DMS 273 treated with DMSO at 0.1 percent for 48 hours (cell line): ENCODE results near the gene TLE1.
A peak's percentile ranks its signal among the peaks of the same experiment; 100 is the strongest.
"Not testable (repeated sequence)": the region's sequence is repeated elsewhere in the genome, so short reads cannot be mapped to it uniquely, and the experiment has no call there.

Experiments
- DNase-seq: peaks from one replicate; lab custom pipeline; 2025; lab: John Stamatoyannopoulos, UW

Gene TLE1

DNA sequence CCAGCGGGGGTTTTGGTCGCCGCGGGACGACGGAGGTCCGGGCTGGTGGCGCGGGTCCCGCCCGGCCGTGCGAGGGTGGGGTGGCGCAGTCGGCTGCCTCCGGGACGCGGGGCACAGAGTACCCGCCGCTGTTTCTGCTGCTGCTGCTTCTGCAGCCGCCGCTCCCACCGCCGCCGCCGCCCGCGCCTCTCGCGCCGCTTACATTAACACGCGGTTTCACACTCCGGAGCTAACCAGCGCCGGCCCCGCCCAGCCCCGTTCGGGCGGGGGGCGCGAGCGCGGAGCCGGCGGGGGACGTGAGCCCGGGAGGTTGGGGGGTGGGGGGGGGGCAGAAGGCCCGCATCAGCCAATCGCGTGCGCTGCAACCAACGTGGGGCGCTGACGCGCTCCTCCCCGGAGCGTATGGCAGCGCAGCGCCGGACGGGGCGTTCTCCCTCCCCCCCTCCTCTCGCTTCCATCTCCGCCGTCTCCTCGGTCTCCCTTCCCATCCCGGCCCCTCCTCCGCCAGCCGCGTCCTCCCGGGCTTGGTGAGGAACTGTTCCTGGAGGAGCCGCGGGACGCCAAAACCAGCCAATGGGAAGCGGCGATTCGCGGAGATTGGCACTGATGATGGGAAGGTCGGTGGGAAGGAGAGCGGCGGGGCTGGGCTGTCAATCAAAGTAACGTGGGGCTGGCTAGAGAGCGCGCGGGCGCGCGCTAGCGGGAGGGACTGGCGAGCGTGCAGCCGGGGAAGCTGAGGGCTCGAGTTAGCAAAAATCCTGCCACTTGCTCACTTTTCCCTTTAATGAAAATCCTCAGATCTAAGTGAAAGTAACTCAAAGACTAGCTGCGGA, at the start of gene TLE1:
TLE1 (minus strand) TSS at position 205 of the 833 bp plus-strand sequence. CDS start 1,307 bp downstream, outside the sequence.
- peak; percentile 98 for DNase-seq

DNA sequence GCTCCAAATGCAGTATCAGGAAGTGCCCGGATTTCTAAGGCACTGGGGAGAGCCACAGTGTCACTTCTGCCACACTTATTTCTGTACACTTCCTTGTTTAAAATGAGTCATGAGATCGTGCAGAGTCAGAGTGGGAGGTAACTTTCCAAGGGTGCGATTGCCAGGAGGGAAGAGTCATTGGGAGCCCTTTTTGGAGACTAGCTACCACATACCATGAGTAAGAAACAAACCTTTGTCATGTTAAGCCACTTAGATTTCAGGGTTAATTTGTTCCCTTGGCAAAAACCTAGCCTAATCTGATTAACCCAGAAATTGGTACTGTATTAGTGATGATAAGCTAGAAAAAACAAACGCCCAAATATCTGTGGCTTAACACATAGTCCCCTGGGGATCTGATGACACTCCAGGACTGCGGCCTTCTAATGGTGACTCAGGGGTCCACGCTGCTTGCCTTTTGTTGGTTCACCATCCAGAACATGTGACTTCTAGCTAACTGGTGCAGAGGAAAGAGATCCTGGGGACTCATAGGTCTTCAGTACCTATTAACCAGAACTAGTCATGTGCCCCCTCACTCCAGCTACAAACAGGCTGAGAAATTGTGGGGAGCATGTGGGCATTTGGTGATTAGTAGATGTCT, 48.6 kb upstream of the TLE1 start:
- no peak for DNase-seq

DNA sequence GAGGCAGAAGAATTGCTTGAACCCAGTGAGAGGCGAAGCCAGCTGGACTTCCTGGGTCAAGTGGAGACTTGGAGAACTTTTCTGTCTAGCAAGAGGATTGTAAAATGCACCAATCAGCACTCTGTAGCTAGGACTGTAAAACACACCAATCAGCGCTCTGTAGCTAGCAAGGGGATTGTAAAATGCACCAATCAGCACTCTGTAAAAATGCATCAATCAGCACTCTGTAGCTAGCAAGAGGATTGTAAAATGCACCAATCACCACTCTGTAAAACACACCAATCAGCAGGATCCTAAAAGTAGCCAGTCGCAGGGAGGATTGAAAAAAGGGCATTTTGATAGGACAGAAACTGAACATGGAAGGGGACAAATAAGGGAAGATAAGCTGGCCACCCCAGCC, 41.2 kb upstream of the TLE1 start:
- not testable (repeated sequence) for DNase-seq

DNA sequence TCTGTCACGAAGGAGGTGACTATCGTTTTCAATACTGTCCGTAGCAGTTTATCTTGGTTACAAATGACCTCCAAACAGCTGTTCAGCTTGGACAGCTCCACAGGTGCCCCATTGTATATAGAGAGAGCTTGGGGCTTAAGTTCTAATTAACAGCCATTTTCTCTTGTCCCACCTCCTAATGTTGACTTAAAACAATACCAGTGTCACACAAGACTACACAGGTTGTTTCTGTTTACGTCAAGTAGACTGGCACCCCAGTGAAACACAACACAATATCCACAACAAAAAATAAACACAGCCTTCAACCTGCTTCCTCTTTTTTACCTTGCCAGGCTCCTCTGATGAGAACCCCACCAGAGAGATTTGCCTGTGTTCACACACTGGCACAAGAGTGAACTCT, 39.8 kb upstream of the TLE1 start:
- no peak for DNase-seq

DNA sequence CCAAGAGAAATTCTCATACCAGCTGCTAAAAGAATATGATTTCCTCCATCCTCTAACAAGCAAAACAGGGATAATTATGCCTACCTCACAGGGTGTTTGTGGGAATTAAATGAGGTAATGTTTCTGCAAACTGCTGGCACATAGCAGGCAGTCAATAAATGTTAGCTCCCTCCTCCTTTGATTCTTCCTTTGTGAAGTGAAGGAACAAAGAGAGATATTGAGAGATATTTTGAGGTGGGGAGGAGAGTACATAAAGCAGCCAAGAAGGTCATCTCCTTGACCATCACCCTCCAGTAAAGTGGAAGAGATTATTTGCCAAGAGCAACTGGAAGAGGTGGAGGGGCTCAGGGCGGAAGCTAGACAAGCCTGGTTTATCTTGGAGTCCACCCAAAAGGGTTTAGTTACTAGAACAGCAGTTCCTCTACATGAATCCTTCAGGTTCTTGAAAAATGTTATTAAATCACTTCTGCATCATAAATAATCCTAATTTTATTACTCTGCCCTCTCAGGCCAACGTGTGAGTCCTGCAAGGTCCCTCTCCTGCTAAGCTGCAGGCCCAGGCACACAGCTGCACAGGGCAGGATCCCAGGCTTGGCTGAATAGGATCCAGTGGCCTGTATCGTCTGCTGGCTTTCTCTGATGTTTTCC, 35.0 kb upstream of the TLE1 start:
- no peak for DNase-seq

DNA sequence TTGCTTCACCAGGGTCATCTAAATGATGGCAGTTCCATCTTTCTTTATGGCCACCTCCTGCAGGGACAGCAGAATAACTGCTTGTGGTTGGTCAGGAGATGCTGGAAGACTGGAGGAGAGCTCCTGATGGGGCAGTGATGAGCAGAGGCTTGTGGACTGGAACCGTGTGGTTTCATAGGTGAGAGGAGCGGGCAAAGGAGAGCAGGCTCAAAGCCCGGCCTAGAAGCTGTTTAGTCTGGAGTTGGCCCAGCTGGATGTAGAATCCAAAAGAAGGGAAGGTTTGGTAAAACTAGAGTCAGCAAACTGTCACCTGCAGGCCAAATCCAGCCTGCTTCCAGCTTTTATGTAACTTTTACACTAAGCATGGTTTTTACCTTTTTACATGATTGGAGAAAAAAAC, 32.9 kb upstream of the TLE1 start:
- DNase-seq, result no peak

DNA sequence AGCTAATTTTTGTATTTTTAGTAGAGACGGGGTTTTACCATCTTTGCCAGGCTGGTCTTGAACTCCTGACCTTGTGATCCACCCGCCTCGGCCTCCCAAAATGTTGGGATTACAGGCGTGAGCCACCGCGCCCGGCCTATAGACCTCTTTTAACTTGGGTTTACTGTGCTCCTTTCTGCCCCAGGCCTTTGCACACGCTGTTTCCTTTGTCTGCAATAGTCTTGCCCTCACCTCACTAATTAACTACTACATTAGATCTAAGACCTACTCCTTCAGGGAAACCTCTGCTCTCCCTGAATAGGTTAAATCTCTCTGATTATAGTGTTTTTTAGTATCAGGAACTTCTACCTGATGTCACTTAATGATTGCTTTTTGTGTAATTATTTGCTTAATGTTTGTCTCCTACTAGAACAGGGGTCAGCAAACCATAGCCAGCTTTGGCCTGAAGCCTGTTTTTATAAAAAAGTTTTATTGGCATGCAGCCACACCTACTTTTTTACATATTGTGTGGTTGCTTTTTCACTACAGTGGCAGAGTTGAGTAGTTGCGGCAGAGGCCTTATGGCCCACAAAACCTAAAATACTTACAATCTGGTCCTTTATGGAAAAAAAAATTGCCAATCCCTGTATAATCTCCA, 31.2 kb upstream of the TLE1 start:
- no peak for DNase-seq

DNA sequence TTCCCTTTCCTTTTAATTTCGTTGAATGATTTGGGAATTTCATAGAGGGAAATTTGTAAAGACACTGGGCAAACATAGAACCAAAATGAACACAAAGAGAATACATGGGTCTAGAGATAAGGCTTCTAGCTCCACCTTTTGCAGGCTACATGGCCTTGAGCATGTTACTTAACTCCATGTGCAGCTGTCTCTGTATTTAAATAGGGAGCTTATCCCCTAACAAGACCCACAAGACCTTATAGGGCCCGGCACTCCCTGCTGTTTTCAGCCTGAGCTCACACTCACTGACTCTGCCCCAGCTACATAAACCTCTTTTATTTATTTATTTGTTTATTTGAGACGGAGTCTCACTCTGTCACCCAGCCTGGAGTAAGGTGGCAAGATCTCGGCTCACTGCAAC, 30.6 kb upstream of the TLE1 start:
- no peak for DNase-seq

DNA sequence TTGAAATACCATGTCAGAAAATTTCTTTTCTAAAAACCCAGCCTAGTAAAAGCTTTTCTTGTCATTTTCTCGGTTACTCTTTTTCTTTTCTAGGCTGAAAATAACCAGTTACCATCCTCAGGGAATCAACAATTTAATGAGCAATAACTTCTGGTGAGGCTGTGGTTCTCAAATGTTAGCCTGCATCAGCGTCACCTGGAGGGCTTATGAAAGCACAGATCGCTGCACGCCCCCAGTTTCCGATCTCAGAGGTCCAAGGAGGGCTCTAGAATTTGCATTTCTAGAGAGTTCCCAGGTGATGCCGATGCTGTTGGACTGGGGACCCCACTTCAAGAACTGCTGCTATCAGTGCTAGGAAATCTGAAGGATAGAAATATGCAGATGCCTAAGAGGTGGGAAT, 28.9 kb upstream of the TLE1 start:
- no peak for DNase-seq

DNA sequence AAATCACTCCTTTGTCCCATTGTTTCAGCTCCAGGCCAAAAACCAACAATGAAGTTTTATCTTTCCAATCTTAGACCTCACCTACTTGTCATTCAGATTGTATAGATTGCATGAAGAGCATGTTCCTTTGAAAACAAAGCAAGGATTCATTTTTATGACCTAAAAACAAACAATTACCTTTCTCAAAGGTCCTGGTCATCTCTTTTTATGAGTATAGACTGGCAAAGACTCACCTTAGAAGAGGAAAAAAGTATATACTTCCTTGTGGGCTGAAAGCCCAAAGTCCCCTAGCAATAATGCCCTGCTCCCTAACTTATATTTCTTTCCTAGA, 28.4 kb upstream of the TLE1 start:
- no peak for DNase-seq

DNA sequence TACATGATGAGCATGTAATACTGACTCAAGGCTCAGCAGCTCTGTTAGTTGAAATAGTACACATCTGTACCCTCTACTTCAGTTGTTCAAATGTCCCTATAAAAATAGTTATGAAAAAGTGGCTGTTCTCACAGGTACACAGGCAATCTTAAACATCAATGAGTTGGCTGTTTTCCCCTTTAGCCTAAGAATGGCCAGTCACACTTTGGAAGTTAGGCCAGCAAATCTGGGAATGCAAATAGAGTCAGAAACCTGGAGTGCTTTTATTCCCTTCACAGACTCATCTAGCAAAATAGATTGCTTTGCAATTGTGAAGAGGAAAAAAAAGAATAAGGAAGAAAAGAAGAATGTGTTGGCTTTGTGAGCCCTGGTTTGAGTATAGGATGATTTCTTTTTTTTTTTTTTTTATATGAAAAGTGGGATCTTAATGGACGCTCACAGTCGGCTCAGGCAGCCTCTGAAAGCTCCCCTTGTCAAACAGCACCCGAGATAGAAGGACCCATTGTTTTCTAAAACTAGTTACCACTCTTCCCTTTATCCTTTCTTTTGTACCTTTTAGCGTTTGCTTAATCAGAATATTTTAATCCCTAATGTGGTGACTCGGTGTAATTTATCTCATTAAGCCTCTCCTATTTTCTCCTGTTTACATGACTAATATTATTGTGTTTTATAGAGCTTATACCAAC, 27.9 kb upstream of the TLE1 start:
- no peak for DNase-seq

DNA sequence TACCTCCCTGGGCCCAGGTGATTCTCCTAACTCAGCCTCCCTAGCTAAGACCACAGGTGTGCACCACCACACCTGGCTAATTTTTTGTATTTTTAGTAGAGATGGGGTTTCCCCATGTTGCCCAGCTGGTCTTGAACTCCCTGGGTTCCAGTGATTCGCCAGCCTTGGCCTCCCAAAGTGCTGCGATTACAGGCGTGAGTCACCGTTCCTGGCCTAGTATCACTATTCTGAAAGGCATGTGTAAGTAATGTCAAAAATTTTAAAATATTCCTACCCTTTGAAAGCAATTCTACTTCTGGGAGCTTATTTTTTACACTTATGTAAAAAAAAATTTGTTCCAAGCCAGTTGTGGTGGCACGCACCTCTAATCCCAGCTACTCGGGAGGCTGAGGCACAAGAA, 27.1 kb upstream of the TLE1 start:
- no peak for DNase-seq

DNA sequence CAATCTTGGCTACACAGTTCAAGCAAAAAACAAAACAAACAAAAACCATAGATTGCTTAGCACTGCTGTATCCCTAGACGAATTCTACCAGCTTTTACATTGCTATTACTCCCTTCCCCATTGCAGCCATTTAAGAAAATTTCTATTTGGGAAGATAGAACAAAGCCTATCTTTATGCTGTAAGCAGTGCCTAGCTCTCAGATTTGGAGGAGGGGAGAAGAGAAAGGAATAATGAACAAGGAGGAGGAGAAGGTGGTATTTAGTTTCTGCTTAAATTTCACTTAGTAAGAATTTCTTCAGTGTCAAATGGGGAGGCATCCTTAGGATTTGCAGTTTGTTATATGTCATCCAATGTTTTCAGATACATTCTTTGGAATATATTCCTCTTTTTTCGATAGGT, 16.2 kb upstream of the TLE1 start:
- DNase-seq, result no peak

DNA sequence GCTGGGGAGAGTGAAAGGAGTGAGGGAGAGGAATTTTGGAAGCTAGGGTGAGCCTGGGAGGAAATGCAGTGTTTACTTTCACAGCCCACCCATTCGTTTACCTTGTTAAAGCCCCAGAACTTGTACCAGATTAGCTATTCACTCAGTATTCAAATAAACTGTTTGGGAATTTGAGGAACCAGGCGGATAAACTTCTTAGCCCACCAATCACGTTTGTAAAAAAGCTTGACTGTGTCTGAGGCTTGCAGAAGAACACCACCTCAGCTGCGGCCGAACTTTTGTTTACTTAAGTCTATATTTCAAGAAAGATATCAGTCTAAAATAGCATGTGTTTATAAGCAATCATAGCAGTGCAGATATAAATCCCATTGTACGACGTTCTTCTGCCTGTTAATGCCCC, 5.2 kb upstream of the TLE1 start:
- no peak for DNase-seq

DNA sequence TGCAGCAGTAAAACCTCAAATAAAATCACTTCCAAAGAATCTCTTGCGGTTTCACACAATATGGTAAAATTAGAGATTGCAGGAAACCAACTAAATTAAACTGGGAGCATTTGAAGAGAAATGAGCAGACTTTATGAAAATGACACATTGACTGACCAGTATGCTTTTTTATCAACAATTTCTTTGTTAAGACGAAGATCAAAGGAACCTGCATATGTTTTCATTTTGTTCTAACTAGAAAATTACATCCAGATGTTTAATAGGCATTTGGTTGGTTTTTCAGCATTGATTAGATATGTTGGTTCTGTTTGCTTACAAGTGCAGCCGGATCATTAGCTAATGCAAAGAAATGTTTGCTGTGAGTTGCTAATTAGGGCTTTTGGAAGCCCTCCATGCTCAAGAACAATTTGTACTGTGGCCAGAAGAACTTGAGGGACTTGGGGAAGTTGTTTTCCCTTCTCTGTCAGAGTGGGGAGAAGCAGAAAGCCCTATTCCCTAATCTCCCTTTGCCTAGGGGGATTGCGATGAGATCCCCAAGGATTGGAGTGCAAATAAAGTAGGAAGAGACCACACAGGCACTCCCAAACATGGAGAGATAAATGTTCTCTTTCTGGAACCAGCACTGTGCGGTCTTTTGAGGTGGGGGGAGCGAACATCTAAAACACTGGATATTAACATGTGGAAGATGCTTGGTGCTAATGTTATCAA, 4.5 kb upstream of the TLE1 start:
- no peak for DNase-seq

DNA sequence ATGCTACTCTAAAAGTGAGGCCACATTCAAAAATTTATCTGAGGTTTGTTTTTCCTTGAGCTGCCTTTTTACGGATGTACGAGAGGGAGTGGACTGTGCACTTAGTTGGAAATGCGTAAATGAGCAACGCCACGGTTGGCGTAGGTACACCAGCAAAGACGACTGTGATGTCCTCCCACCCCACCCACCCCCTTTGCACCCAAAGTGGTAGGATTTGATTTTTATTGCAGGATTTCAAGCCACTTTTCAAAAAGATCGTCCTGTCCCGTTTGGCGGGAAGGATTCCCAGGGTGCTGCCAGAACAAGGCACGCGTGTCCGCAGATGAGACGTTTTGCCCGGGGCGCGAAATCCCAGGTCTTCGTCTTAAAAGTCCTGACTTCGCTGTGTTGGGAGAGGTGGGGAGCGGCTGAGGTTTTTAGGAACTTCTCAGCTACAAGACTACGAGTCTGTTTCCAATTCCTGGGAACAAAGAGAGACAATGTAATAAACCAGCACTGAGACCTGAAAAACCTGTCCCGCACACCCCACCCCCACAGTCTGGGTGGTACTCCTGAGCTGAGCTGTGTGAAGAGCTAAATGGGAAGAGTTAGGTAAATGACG, 1.0 kb upstream of the TLE1 start:
- no peak for DNase-seq

DNA sequence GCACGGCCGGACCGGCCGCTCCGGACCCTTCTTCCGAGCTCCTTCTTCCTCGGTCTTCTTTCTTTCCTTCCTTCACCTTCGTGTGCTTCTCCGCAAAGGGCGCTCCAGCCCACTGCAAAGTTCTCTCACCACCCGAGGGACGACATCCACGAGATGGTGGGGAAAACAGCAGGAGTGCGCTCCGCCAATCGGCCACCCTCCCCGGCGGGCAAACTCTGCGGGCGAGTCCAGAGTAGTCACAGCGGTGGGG, 329 bp downstream of the TLE1 start:
- DNase-seq, result not testable (repeated sequence)

DNA sequence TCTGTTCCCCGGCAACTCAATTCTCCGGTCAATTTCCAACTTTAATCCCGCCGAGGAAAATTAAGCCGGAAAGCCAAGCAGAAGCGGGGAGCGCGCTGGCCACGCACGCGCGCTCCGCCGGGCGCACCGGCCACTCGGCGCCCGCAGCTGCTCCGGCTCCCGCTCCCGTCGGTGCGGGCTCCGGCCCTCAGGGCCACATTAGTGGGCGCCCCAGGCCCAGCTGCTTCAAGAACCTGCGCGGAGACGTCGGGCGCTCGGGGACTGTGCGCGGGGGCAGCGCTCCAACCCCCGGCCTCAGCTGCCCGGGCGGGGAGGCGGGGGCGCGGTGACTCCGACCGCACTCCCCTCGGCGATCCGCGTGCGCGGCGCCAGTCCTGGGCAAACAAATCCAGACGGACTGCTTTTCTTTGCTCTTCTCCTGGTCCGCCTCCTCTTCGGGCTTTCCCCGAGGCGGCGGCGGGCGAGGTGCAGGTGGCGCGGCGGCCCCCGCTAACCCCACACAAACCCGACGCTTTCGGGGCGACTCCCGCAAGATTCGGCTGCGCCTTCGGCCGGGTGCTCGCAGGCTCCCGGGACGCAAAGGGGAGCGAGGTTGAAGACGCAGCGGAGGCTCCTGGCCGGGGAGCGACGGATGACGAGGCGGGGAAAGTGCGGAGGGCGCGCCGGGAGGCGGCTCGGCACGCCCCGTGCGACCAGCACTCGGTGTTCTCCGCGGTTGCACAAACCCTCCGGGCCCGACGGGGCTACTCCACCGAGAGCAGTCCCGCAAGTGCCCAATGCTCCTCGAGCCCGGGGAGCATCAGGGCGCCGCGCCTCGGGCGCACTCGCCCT, 870 bp downstream of the TLE1 start:
- DNase-seq, result not testable (repeated sequence)

DNA sequence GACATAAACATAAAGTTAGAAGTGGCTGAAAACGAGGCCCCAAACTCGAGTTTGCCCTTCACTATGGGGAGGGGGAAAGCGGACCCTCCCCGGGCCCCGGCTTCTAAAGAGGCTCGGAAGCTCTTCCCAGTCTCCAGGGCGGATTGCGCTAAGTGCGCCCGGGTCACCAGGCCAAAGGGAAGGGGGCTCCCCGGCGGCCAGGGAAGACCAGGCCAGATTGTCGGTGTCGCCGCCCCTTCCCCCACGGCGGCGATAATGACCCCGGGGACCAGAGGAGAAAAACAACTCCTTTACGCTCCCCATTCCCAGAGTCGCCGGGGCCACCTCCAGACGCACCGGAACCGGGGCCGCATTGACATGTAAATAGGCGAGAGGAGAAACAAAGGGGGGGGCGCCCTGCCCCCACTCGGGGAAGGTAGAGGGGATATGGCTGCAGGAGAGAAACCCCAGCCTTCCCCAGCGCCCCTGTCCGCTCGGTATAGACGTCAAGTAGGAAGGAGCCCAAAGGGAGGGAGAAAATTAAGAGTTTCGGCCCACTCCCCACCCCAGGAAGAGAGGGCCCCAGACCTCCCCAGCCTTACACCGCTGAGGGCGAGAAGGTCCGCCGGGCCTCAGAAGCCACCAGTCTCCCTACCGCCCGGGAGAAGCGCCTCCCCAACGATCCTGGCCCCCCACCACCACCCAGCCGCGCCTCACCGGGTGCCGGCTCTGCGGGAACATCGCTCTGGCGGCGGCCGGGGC, 1.7 kb downstream of the TLE1 start:
- no peak for DNase-seq
